Measurements from ENCODE around the gene TYK2. TPM values are rescaled to one million over a fixed set of nuclear protein-coding genes. Genes with fewer than 3 reads are reported as not detected.

The TYK2 gene
- total and polyA plus RNA-seq, 2 of the 13 experiments (the other 11 are each of a cell fraction or from before 2014, with no cell fraction given) = 38.8 to 60.1 TPM

- peak; percentile 63 for ATAC-seq
- no peaks in the 10 kb centered on the region for H3K9me3 ChIP-seq (ENCODE audit: low read length)
- no peak overlapping the region for H3K9ac ChIP-seq (ENCODE audit: insufficient read depth, low read depth, low read length)
- H3K36me3 ChIP-seq (replicated peaks in 1 of 2; ENCODE audit: control insufficient read depth in 1 of 2, insufficient read depth in 2 of 2, low read length in 2 of 2) = peaks cover 13 to 32% of the 10 kb centered on the region in 2 experiments; a peak in 4 of 5 replicates
- no peaks in the 10 kb centered on the region for H3K27me3 ChIP-seq (ENCODE audit: control insufficient read depth in 1 of 2, insufficient read depth in 2 of 2, low read length in 2 of 2)
- H4K20me1 ChIP-seq (ENCODE audit: insufficient read depth, low read length) = no peaks in the 10 kb centered on the region
- no peaks in the 10 kb centered on the region for H3K79me2 ChIP-seq (ENCODE audit: insufficient read depth, low read length)
- DNase-seq (ENCODE audit: low spot score) = peak; percentile 80
- H3K4me1 ChIP-seq (ENCODE audit: insufficient read depth, low read length) = peaks cover 20% of the 10 kb centered on the region
- BruUV-seq (replicated peaks) = no TSS peak
- ChIA-PET CTCF (ENCODE audit: low intra/inter-chr PET ratio, low total read pairs) (interaction anchor here (1.1 to 3.8 kb wide), 3 partner anchors 54 to 129 kb away, joined by 3 to 47 read pairs (median 24); partner anchors contain the start of gene ICAM1), POLR2A (interaction anchor here (1.0 to 2.8 kb wide), 7 partner anchors 9 to 138 kb away, joined by 3 to 42 read pairs (median 4); partner anchors contain the start of genes ICAM1, ICAM4, RAVER1 and TYK2)
- no peak overlapping the region for H3K4me3 ChIP-seq (replicated peaks in 1 of 3; ENCODE audit: insufficient read depth in 1 of 3, low read depth in 2 of 3, low read length in 3 of 3)
- intact Hi-C loops (cut with micrococcal nuclease; ENCODE audit: unreplicated experiment) = loop anchor here (1.0 to 5.0 kb wide), 3 partner anchors 52 to 130 kb away; partner anchors contain the start of gene ICAM3
- 0% methylated on average over 3 of the region's 3 CpGs for WGBS (ENCODE audit: low lambda C conversion rate)
- in situ Hi-C loops (cut with HindIII; ENCODE audit: extremely low pct_ligation_motif_present, low pct_unique_long_range_greater_than_20kb) = no loop called here
- H3K4me2 ChIP-seq (ENCODE audit: low read depth, low read length) = peak overlapping the region; percentile 38; the same call in 1 of the 2 replicates
- no peak overlapping the region for H2AFZ ChIP-seq (ENCODE audit: low read length)
- peak; percentile 96 for FAIRE-seq
- no peak overlapping the region for H3K27ac ChIP-seq (ENCODE audit: extremely low read length, insufficient read depth, low read length)
- peak; percentile 92 for TF ChIP-seq SMC3 (IDR thresholded peaks at IDR 0.05; ENCODE audit: low read length)
- TF ChIP-seq HOXA5 (CRISPR knock-in tag; IDR thresholded peaks at IDR 0.05) = no peak
- TF ChIP-seq PAXIP1 (CRISPR knock-in tag; conservative IDR thresholded peaks at IDR 0.05) = 0 out of 2 replicates have a peak, but pooled peaks have one; percentile 22
- no peak for TF ChIP-seq PRDM4 (CRISPR knock-in tag; IDR thresholded peaks at IDR 0.05; ENCODE audit: borderline replicate concordance)
- TF ChIP-seq CEBPB (IDR thresholded peaks at IDR 0.05; ENCODE audit: borderline replicate concordance, low read depth, low read length) = peak; percentile 67; the same call in 1 of the 2 replicates
- TF ChIP-seq ZNF710 (CRISPR knock-in tag; IDR thresholded peaks at IDR 0.05; ENCODE audit: borderline replicate concordance) = peak; percentile 19; the same call in 1 of the 2 replicates
- TF ChIP-seq ZNF549 (CRISPR knock-in tag; IDR thresholded peaks at IDR 0.05) = no peak
- TF ChIP-seq GPBP1L1 (CRISPR knock-in tag; IDR thresholded peaks at IDR 0.05) = no peak
These were observed 8.6 kb upstream of the TYK2 start for GRCh38 chr19:10388957-10389356.
